AG09309 (cell line): Measurements from ENCODE around the gene HECA.
"Not testable (repeated sequence)": the region's sequence is repeated elsewhere in the genome, so short reads cannot be mapped to it uniquely, and the experiment has no call there.

Experiments used
- DNase-seq: peaks from one replicate; pipeline ENCODE4 v3.0.0-alpha.2; 2010; ENCODE audit warnings: low read depth
- H3K4me3 ChIP-seq: 2 replicates; pipeline ENCODE4 v1.5.1; 2011; ENCODE audit warnings: mild to moderate bottlenecking, low read depth, low read length, moderate library complexity; ENCODE audit not compliant: control insufficient read depth
- CTCF ChIP-seq: IDR thresholded peaks from 2 replicates; pipeline ENCODE4 v1.5.1; 2011; ENCODE audit warnings: mild to moderate bottlenecking, low read depth, low read length, inconsistent platforms; ENCODE audit not compliant: insufficient read depth, control insufficient read depth; ENCODE audit errors: missing control alignments

The HECA gene

GRCh38 chr6:139112146-139112545 is 22.7 kb upstream of the HECA start:
- DNase-seq = no peak
- H3K4me3 ChIP-seq = no peak overlapping the region
- TF ChIP-seq CTCF = no peak

GRCh38 chr6:139112561-139112960 is 22.3 kb upstream of the HECA start:
- H3K4me3 ChIP-seq = no peak overlapping the region
- no peak for DNase-seq
- TF ChIP-seq CTCF = no peak

GRCh38 chr6:139114746-139115145 is 20.1 kb upstream of the HECA start:
- TF ChIP-seq CTCF = no peak
- no peak overlapping the region for H3K4me3 ChIP-seq
- DNase-seq = no peak

GRCh38 chr6:139115989-139116758 is 18.7 kb upstream of the HECA start:
- DNase-seq = no peak
- H3K4me3 ChIP-seq = no peak overlapping the region
- TF ChIP-seq CTCF = no peak

GRCh38 chr6:139117734-139118133 is 17.1 kb upstream of the HECA start:
- no peak overlapping the region for H3K4me3 ChIP-seq
- TF ChIP-seq CTCF = no peak
- DNase-seq = no peak

- H3K4me3 ChIP-seq = no peak overlapping the region
- TF ChIP-seq CTCF = no peak
- DNase-seq = no peak
These were observed 15.3 kb upstream of the HECA start for GRCh38 chr6:139119552-139119951.

- not testable (repeated sequence) for DNase-seq
These were observed 12.1 kb upstream of the HECA start for GRCh38 chr6:139122823-139123222.

More at GRCh38 chr6:139122823-139123222, 12.1 kb upstream of the HECA start:
- not testable (repeated sequence) for H3K4me3 ChIP-seq
